Osteocyte (in vitro differentiated cells): Measurements from ENCODE around the gene NOS3. TPM values are rescaled to one million over a fixed set of nuclear protein-coding genes. Genes with fewer than 3 reads are reported as not detected.

Experiments used
- DNase-seq: peaks from one replicate; pipeline ENCODE4 v3.0.0; 2021; ENCODE audit warnings: mixed read lengths; ENCODE audit not compliant: unreplicated experiment; ENCODE audit errors: extremely low spot score
- H3K27ac Mint-ChIP-seq: one replicate; pipeline ENCODE4 v1.8.0; 2021; ENCODE audit warnings: mild to moderate bottlenecking, mixed read lengths; ENCODE audit not compliant: unreplicated experiment
- H3K27me3 Mint-ChIP-seq: one replicate; pipeline ENCODE4 v1.8.0; 2021; ENCODE audit warnings: mixed read lengths; ENCODE audit not compliant: unreplicated experiment
- H3K36me3 Mint-ChIP-seq: one replicate; pipeline ENCODE4 v1.8.0; 2021; ENCODE audit warnings: mixed read lengths; ENCODE audit not compliant: unreplicated experiment
- H3K4me1 Mint-ChIP-seq: one replicate; pipeline ENCODE4 v1.8.0; 2021; ENCODE audit warnings: mixed read lengths; ENCODE audit not compliant: unreplicated experiment
- H3K4me3 Mint-ChIP-seq: one replicate; pipeline ENCODE4 v1.8.0; 2021; ENCODE audit warnings: mild to moderate bottlenecking, moderate library complexity, mixed read lengths; ENCODE audit not compliant: unreplicated experiment
- H3K9me3 Mint-ChIP-seq: one replicate; pipeline ENCODE4 v1.8.0; 2021; ENCODE audit warnings: mixed read lengths; ENCODE audit not compliant: unreplicated experiment
- total RNA-seq: library from RNA; stranded (reverse); gene quantifications from 2 replicates; pipeline ENCODE4 v1.2.1, GENCODE V29; 2021
- TF ChIP-seq, protein P1 (sequence below): fragments of 200-600 bp; sonication (generic); IDR thresholded peaks from 2 replicates; pipeline ENCODE4 v1.5.0; 2021; ENCODE audit warnings: antibody characterized with exemption, mild to moderate bottlenecking, moderate library complexity

The NOS3 gene
- total RNA-seq, 1 donor from 2014 or later, result 0.73 TPM

DNA sequence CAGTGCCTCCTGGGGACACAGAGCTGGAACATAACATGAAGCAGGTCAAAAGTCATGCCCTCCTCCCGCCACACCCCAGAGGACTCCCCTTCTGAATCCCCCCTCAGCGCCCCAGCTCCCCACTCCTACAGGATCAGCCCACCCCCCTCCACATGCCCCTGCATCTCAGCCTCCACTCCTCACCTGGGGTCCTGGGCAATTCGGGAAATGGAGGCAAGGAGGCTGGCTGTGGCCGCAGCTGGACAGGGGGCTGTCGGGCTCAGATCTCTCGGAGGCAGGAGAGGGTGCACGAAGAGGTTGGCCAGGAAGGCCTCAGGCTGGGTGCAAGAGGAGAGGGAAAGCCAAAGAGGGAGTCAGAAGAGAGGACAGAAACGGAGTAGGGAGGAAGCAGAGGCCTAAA is 25.7 kb downstream of the NOS3 start:
- no peak for DNase-seq
- Mint-ChIP-seq H3K36me3 (no peaks in the 10 kb centered on the region), H3K27ac (no peak overlapping the region), H3K27me3 (peaks cover 25% of the 10 kb centered on the region), H3K9me3 (no peaks in the 10 kb centered on the region), H3K4me3 (no peak overlapping the region), H3K4me1 (peaks cover 27% of the 10 kb centered on the region)
- TF ChIP-seq, protein P1, sequence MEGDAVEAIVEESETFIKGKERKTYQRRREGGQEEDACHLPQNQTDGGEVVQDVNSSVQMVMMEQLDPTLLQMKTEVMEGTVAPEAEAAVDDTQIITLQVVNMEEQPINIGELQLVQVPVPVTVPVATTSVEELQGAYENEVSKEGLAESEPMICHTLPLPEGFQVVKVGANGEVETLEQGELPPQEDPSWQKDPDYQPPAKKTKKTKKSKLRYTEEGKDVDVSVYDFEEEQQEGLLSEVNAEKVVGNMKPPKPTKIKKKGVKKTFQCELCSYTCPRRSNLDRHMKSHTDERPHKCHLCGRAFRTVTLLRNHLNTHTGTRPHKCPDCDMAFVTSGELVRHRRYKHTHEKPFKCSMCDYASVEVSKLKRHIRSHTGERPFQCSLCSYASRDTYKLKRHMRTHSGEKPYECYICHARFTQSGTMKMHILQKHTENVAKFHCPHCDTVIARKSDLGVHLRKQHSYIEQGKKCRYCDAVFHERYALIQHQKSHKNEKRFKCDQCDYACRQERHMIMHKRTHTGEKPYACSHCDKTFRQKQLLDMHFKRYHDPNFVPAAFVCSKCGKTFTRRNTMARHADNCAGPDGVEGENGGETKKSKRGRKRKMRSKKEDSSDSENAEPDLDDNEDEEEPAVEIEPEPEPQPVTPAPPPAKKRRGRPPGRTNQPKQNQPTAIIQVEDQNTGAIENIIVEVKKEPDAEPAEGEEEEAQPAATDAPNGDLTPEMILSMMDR, result no peak

DNA sequence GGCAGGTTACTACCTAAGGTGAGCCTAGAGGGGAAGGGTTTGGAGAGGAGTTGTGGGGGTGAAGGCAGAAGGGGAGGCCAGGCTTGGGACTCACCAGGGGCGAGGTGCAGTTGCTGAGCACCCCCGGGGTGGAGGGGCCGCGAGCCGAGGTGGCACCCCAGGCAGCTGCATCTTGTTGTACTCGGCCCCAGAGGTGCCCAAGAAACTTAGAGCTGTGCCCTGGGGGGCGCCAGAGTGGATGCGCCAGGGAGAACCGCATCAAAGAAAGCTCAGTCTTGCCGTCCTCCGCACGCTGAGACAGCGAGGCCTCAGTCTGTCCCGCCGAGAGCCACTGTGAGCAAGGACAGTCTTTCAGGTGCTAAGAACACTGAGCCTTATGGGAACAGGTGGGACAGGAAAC is 26.1 kb downstream of the NOS3 start:
- Mint-ChIP-seq H3K36me3 (no peaks in the 10 kb centered on the region), H3K9me3 (no peaks in the 10 kb centered on the region), H3K27me3 (peaks cover 25% of the 10 kb centered on the region), H3K27ac (no peak overlapping the region), H3K4me1 (peaks cover 24% of the 10 kb centered on the region), H3K4me3 (no peak overlapping the region)
- TF ChIP-seq, protein P1, result no peak
- no peak for DNase-seq

DNA sequence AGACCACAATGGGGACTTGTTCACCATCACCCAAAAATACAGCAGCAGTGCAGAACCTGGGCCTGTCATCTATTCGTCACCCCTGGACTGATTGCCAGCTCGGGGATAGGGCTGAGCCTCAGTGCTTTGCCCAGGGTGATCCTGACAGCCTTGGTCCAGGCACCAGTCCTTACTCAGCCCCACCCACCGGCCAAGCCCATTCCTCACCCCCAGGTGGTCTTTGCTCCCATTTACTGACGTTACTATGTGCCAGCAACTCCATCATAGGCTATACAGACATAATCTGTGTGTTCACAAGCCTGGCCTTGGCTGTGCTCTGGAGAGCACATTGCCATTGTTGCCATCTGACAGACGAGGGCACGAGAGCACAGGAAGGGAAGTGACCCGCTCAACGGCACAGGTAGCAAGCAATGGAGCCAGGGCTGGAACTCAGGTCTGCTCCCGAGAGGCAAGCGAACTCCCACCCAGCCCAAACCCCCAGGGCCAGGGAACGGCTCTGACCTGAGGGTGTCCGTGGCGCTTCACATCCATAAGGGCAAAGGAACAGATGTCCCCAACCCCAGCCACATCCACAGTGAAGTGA is 26.6 kb downstream of the NOS3 start:
- Mint-ChIP-seq H3K36me3 (no peaks in the 10 kb centered on the region), H3K27ac (no peak overlapping the region), H3K4me1 (peaks cover 21% of the 10 kb centered on the region), H3K9me3 (no peaks in the 10 kb centered on the region), H3K27me3 (peaks cover 25% of the 10 kb centered on the region), H3K4me3 (no peak overlapping the region)
- TF ChIP-seq, protein P1, result no peak
- no peak for DNase-seq

DNA sequence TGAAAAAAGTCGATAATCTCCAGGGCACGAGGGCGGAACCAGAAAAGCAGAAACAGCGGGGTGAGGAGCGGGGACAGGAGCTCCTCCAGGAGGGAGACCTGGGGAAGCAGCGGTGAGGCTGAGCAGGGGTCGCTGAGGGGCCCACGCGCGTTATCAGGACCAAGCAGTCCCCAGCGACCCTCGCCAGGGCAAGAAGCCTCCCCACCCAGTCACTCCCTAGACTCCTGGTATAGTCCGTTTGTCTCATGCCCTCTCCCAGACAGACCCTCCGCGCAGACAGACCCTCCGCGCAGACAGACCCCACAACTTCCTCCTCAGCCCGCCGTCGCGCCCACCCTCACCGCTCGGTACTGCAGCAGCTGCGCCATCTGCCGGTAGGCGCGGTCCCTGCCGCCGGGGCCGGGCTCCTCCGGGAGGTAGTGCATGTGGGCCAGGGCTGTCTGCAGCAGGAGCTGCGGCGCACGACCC is 27.2 kb downstream of the NOS3 start:
- Mint-ChIP-seq H3K27ac (no peak overlapping the region), H3K4me3 (peak overlapping the region; percentile 40), H3K9me3 (no peaks in the 10 kb centered on the region), H3K27me3 (peaks cover 28% of the 10 kb centered on the region), H3K36me3 (no peaks in the 10 kb centered on the region), H3K4me1 (peaks cover 19% of the 10 kb centered on the region)
- DNase-seq, result peak; percentile 92
- TF ChIP-seq, protein P1, result peak; percentile 99

DNA sequence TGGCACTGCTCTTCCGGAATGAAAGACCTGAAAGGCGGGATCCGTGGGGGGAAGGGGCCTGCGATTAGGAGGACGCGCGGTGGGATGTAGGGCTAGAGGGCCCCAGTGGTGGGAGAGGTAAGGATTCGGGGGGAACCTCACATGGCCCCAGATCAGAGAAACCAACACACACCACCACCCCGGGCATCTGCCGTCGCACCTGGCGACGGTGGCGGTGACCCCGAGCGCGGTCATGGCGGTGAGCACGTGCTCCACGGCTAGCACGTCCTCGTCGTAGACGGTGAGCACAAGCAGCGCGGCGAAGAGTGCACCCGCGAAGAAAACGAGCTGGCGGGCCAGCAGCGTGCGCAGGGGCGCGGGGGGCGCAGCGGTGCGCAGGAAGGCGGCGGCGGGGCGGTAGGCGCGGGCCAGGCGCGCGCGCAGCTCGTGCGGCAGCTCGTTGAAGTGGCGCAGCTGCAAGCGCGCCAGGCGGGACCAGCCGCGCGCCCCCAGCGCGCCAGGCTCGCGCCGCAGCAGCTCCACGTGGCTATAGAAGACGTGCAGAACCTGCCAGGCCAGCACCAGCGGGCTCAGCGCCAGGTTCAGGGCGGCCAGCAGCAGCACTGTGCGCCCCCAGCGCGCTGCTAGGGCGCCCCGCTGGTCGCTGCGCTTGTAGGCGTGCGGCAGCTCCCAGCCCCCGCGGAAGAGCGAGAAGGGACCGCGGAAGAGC is 27.8 kb downstream of the NOS3 start:
- H3K4me1 Mint-ChIP-seq, result peaks cover 19% of the 10 kb centered on the region
- H3K4me3 Mint-ChIP-seq, result peak overlapping the region; percentile 40
- TF ChIP-seq, protein P1, result no peak
- H3K9me3 Mint-ChIP-seq, result no peaks in the 10 kb centered on the region
- peaks cover 28% of the 10 kb centered on the region for H3K27me3 Mint-ChIP-seq
- no peak for DNase-seq
- no peak overlapping the region for H3K27ac Mint-ChIP-seq
- no peaks in the 10 kb centered on the region for H3K36me3 Mint-ChIP-seq
